Activated CD4-positive, alpha-beta T cell treated with anti-CD3 and anti-CD28 coated beads, Interleukin-2, Interleukin-4, amounts not matched to agents 100 ng/mL and 50 ng/mL, durations not matched to agents 16 hours and 8 hours (primary cell): ENCODE measurements around the gene TCP1.
"Not testable (repeated sequence)": the region's sequence is repeated elsewhere in the genome, so short reads cannot be mapped to it uniquely, and the experiment has no call there.

Experiments used
- DNase-seq: peaks from one replicate; pipeline ENCODE4 v3.0.0-alpha.2; 2020; ENCODE audit warnings: low spot score

TCP1 gene

GRCh38 chr6:159789377-159790148 lies at the start of gene TCP1:
Gene TCP1 (minus strand): TSS chr6:159789602. CDS start chr6:159789468, 134 bp downstream.
- peak; percentile 99 for DNase-seq

GRCh38 chr6:159838020-159838744 lies 48.8 kb upstream of the TCP1 start:
- DNase-seq = no peak

- DNase-seq = no peak
Observed at GRCh38 chr6:159837511-159837910, 48.1 kb upstream of the TCP1 start.

- DNase-seq = no peak
Observed at GRCh38 chr6:159836718-159837490, 47.5 kb upstream of the TCP1 start.

GRCh38 chr6:159833997-159834603 lies 44.7 kb upstream of the TCP1 start:
- no peak for DNase-seq

GRCh38 chr6:159833556-159833955 lies 44.2 kb upstream of the TCP1 start:
- DNase-seq = no peak

- DNase-seq = no peak
Observed at GRCh38 chr6:159832946-159833345, 43.5 kb upstream of the TCP1 start.

- DNase-seq = no peak
Observed at GRCh38 chr6:159831373-159831679, 41.9 kb upstream of the TCP1 start.

GRCh38 chr6:159830501-159831372 lies 41.3 kb upstream of the TCP1 start:
- no peak for DNase-seq

- no peak for DNase-seq
Observed at GRCh38 chr6:159829526-159829925, 40.1 kb upstream of the TCP1 start.

GRCh38 chr6:159828074-159828473 lies 38.7 kb upstream of the TCP1 start:
- no peak for DNase-seq

- DNase-seq = no peak
Observed at GRCh38 chr6:159826968-159827647, 37.7 kb upstream of the TCP1 start.

- no peak for DNase-seq
Observed at GRCh38 chr6:159826004-159826403, 36.6 kb upstream of the TCP1 start.

GRCh38 chr6:159824690-159825089 lies 35.3 kb upstream of the TCP1 start:
- DNase-seq = not testable (repeated sequence)

- no peak for DNase-seq
Observed at GRCh38 chr6:159823953-159824352, 34.6 kb upstream of the TCP1 start.

- DNase-seq = no peak
Observed at GRCh38 chr6:159821726-159822125, 32.3 kb upstream of the TCP1 start.

GRCh38 chr6:159821122-159821521 lies 31.7 kb upstream of the TCP1 start:
- no peak for DNase-seq

GRCh38 chr6:159819932-159820640 lies 30.7 kb upstream of the TCP1 start:
- DNase-seq = peak; percentile 27

GRCh38 chr6:159819098-159819497 lies 29.7 kb upstream of the TCP1 start:
- DNase-seq = no peak
